Measurements from ENCODE around the gene CRTAP.
"Not testable (repeated sequence)": the region's sequence is repeated elsewhere in the genome, so short reads cannot be mapped to it uniquely, and the experiment has no call there.

Gene CRTAP

DNA sequence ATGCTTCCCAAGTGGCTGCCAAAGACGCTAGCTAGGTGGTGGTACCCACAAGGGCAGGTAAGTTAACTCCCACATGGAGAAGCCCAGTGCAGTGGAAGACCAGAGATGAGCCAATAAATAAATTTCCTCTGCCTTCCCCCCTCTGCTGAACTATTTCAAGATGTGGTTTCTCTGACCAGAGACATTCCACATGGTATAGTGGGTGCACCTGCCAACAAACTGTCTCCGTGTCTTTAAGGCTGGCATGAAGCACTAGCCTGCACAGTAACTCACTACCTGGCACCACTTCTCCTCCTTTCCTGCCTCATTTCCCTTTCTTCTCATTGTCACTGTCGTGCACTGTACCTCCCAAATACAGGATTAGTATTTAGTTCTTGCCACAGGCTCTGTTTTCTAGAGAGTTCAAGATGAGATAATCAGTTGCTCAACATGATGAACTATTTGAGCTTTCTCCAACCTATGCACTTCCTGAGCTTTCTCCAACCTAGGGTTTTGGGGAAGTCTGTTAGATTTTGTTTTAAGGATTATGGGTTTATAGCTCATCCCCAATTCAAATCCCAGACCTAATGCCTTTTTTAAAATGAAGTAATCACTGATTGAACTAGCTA, 8.4 kb upstream of the CRTAP start:
- Histone ChIP-seq H3K9ac (no peak overlapping the region), H3K36me3 (no peaks in the 10 kb centered on the region), H3K4me1 (peaks cover 0 to 11% (median 7%) of the 10 kb centered on the region in 10 experiments; a peak in 14 of 20 replicates), H4K20me1 (no peaks in the 10 kb centered on the region), H3K4me2 (peak overlapping the region in 7 of 11 experiments; percentile 8 to 40 (median 31); a peak in 9 of 22 replicates), H3K9me3 (replicated peaks in 1 of 11) (no peaks in the 10 kb centered on the region), H3K4me3 (no peak overlapping the region), H3K27me3 (no peaks in the 10 kb centered on the region), H3K27ac (no peak overlapping the region)
- no peak for TF ChIP-seq Cebpa-rat (IDR thresholded peaks at IDR 0.05)

GRCh38 chr3:33106854-33107253, 7.0 kb upstream of the CRTAP start:
- peaks cover 11 to 25% (median 17%) of the 10 kb centered on the region in 10 experiments; a peak in 18 of 20 replicates for H3K4me1 ChIP-seq
- H3K9me3 ChIP-seq (replicated peaks in 1 of 11); H4K20me1 ChIP-seq: not testable (repeated sequence)

DNA sequence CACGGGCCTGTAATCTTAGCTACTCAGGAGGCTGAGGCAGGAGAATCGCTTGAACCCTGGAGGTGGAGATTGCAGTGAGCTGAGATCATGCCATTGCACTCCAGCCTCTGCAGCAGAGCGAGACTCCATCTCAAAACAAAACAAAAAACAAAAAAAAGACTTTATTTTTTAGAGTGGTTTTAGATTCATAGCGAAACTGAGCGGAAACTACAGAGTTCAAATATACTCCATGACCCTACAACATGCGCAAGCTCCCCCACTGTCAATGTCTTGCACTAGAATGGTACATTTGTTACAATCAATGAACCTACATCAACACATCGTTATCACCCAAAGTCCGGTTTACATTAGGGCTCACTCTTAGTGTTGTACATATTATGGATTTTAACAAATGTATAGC, 2.2 kb upstream of the CRTAP start:
- Histone ChIP-seq H3K36me3 (peaks cover 0 to 4% (median 0%) of the 10 kb centered on the region in 11 experiments; a peak in 2 of 22 replicates), H3K4me1 (peaks cover 38 to 52% (median 46%) of the 10 kb centered on the region in 10 experiments), H4K20me1 (peaks cover 0 to 5% (median 0%) of the 10 kb centered on the region in 11 experiments; a peak in 4 of 22 replicates), H3K4me2 (peak overlapping the region in 10 of 11 experiments; percentile 3 to 92 (median 32); a peak in 14 of 22 replicates), H3K27ac (no peak overlapping the region; a peak in 2 of 22 replicates), H3K9ac (no peak overlapping the region), H3K9me3 (replicated peaks in 1 of 11) (peaks cover 0 to 5% (median 0%) of the 10 kb centered on the region in 11 experiments; a peak in 3 of 22 replicates), H3K4me3 (no peak overlapping the region), H3K27me3 (no peaks in the 10 kb centered on the region)
- no peak for TF ChIP-seq Cebpa-rat (IDR thresholded peaks at IDR 0.05)

More at GRCh38 chr3:33106854-33107253, 7.0 kb upstream of the CRTAP start:
- not testable (repeated sequence) for H3K36me3 ChIP-seq, H3K4me3 ChIP-seq, H3K9ac ChIP-seq, H3K27me3 ChIP-seq, H3K27ac ChIP-seq
- 0 out of 22 replicates have a peak overlapping the region, but pooled peaks of 1 of the 11 experiments have one; percentile 7 for H3K4me2 ChIP-seq

GRCh38 chr3:33114622-33115023, 809 bp downstream of the CRTAP start:
- H3K27ac ChIP-seq: peak overlapping the region; percentile 45 to 96 (median 93); a peak in 20 of 22 replicates
- peaks cover 0 to 5% (median 0%) of the 10 kb centered on the region in 11 experiments; a peak in 3 of 22 replicates for H3K9me3 ChIP-seq (replicated peaks in 1 of 11)
- peaks cover 0 to 28% (median 5%) of the 10 kb centered on the region in 11 experiments; a peak in 11 of 22 replicates for H4K20me1 ChIP-seq
- peaks cover 40 to 79% (median 54%) of the 10 kb centered on the region in 10 experiments for H3K4me1 ChIP-seq
- no peaks in the 10 kb centered on the region for H3K27me3 ChIP-seq
- peak overlapping the region; percentile 79 to 96 (median 91) for H3K9ac ChIP-seq
- H3K4me3 ChIP-seq: peak overlapping the region; percentile 61 to 83 (median 74)
- TF ChIP-seq Cebpa-rat (IDR thresholded peaks at IDR 0.05): no peak
- H3K36me3 ChIP-seq: peaks cover 0 to 35% (median 22%) of the 10 kb centered on the region in 11 experiments; a peak in 16 of 22 replicates
- peak overlapping the region; percentile 72 to 97 (median 91) for H3K4me2 ChIP-seq

DNA sequence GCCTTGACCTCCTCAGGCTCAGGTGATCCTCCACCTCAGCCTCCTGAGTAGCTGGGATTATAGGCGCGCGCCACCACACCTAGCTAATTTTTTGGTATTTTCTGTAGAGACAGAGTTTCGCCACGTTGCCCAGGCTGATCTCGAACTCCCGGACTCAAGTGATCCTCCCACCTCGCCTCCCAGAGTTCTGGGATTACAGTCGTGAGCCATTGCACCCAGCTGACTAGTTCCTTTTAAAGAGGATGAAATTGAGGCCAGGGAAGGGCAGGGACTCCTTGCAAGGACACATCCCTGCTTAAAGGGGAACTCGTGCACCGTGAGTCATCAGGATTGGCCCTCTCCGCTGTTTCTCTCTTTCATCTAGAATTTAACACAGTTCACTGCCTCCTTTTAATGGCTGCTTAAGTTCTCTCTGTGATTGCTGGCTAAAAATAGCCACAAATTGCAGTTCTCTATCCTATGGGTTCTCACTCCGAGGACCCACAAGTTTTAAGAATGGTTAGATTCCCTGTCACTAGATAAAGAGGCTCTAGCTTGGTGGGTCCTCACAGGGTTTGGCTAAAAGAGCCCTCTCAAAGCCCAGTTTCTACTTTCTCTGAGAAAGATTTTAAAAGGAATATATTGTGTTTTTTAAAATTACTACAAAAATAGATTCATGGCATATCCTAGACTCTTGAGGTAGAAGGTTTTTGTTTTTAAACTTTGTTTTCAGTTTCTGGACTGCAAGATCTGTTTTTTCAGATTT, 1.4 kb downstream of the CRTAP start:
- TF ChIP-seq Cebpa-rat (IDR thresholded peaks at IDR 0.05): no peak
- peak overlapping the region; percentile 61 to 83 (median 74) for H3K4me3 ChIP-seq
- peak overlapping the region; percentile 77 to 96 (median 93) for H3K27ac ChIP-seq
- peak overlapping the region; percentile 72 to 97 (median 91) for H3K4me2 ChIP-seq
- H3K4me1 ChIP-seq: peaks cover 40 to 82% (median 59%) of the 10 kb centered on the region in 10 experiments
- H3K9me3 ChIP-seq (replicated peaks in 1 of 11): peaks cover 0 to 5% (median 0%) of the 10 kb centered on the region in 11 experiments; a peak in 3 of 22 replicates
- H3K27me3 ChIP-seq: no peaks in the 10 kb centered on the region
- peaks cover 0 to 34% (median 9%) of the 10 kb centered on the region in 11 experiments; a peak in 11 of 22 replicates for H4K20me1 ChIP-seq
- H3K9ac ChIP-seq: peak overlapping the region; percentile 79 to 96 (median 91)
- peaks cover 3 to 40% (median 28%) of the 10 kb centered on the region in 11 experiments; a peak in 19 of 22 replicates for H3K36me3 ChIP-seq

DNA sequence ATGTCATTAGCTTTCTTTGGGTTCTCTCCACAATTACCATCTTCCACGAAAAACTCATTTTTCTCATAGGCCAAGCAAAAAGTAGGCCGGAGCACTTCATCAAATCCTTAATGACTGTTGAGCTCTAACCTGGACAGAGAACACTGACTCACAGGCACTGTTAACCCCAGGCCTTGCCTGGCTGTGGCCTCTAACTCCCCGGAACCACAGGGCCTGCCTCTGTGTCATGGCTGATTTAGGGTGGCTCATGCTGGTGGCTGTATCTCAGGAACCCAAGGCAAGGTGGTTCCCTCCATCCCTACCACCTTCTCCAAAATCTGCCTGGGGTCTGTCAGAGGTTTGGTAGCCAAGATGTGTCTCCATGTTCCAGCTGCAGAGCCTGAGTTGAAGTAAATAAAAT, 3.6 kb downstream of the CRTAP start:
- Histone ChIP-seq H3K36me3 (peaks cover 17 to 63% (median 50%) of the 10 kb centered on the region in 11 experiments), H3K9me3 (replicated peaks in 1 of 11) (no peaks in the 10 kb centered on the region; a peak in 1 of 22 replicates), H4K20me1 (peaks cover 0 to 35% (median 9%) of the 10 kb centered on the region in 11 experiments; a peak in 11 of 22 replicates), H3K27me3 (no peaks in the 10 kb centered on the region), H3K27ac (no peak overlapping the region), H3K9ac (no peak overlapping the region), H3K4me3 (no peak overlapping the region), H3K4me2 (0 out of 22 replicates have a peak overlapping the region, but pooled peaks of 1 of the 11 experiments have one; percentile 1), H3K4me1 (peaks cover 29 to 77% (median 59%) of the 10 kb centered on the region in 10 experiments)
- no peak for TF ChIP-seq Cebpa-rat (IDR thresholded peaks at IDR 0.05)

- Histone ChIP-seq H3K27me3 (no peaks in the 10 kb centered on the region), H3K4me3 (no peak overlapping the region), H3K4me2 (peak overlapping the region in 5 of 11 experiments; percentile 9 to 36 (median 15); a peak in 6 of 22 replicates), H3K27ac (peak overlapping the region in 5 of 11 experiments; percentile 3 to 69 (median 17); a peak in 3 of 22 replicates), H3K9ac (no peak overlapping the region), H3K36me3 (peaks cover 42 to 87% (median 73%) of the 10 kb centered on the region in 11 experiments), H4K20me1 (peaks cover 0 to 35% (median 9%) of the 10 kb centered on the region in 11 experiments; a peak in 10 of 22 replicates), H3K4me1 (peaks cover 14 to 62% (median 45%) of the 10 kb centered on the region in 10 experiments), H3K9me3 (replicated peaks in 1 of 11) (no peaks in the 10 kb centered on the region)
- no peak for TF ChIP-seq Cebpa-rat (IDR thresholded peaks at IDR 0.05)
Measured at GRCh38 chr3:33119891-33120290, 6.1 kb downstream of the CRTAP start.

- Histone ChIP-seq H3K36me3 (peaks cover 72 to 100% (median 95%) of the 10 kb centered on the region in 11 experiments), H3K9ac (no peak overlapping the region)
- TF ChIP-seq Cebpa-rat (IDR thresholded peaks at IDR 0.05): no peak
Measured at GRCh38 chr3:33122991-33123390, 9.2 kb downstream of the CRTAP start.

More at GRCh38 chr3:33122991-33123390, 9.2 kb downstream of the CRTAP start:
- Histone ChIP-seq H3K27ac (no peak overlapping the region), H3K9me3 (replicated peaks in 1 of 11) (no peaks in the 10 kb centered on the region), H3K4me3 (no peak overlapping the region), H4K20me1 (peaks cover 0 to 23% (median 8%) of the 10 kb centered on the region in 11 experiments; a peak in 9 of 22 replicates), H3K4me2 (no peak overlapping the region), H3K27me3 (no peaks in the 10 kb centered on the region), H3K4me1 (peaks cover 0 to 39% (median 28%) of the 10 kb centered on the region in 10 experiments; a peak in 16 of 20 replicates)

Measured in BLaER1 treated with 17β-estradiol and CSF1 and Interleukin-3, amounts not matched to agents 10 nM and 100 nM (cell line).